ENCODE measurements around the gene ABCB4.

DNA sequence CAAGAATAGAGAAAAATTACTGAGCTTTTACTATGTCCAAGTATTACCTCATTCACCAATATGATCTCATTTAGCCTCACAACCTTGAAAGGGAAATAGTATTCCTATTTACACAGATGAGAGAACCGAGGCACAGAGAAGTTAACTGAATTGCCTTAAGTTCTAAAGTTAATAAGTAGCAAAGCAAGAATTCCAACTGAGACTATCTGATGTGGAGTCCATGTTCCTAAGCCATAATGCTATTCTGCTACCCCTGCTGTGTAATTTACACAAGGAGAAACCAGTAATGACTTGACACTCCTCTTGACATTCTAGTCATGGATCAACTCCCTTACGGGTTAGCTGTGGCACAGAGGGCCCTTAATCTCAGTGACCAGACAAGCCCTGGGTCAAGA is 60.7 kb downstream of the ABCB4 start:
- TF ChIP-seq, protein P1, sequence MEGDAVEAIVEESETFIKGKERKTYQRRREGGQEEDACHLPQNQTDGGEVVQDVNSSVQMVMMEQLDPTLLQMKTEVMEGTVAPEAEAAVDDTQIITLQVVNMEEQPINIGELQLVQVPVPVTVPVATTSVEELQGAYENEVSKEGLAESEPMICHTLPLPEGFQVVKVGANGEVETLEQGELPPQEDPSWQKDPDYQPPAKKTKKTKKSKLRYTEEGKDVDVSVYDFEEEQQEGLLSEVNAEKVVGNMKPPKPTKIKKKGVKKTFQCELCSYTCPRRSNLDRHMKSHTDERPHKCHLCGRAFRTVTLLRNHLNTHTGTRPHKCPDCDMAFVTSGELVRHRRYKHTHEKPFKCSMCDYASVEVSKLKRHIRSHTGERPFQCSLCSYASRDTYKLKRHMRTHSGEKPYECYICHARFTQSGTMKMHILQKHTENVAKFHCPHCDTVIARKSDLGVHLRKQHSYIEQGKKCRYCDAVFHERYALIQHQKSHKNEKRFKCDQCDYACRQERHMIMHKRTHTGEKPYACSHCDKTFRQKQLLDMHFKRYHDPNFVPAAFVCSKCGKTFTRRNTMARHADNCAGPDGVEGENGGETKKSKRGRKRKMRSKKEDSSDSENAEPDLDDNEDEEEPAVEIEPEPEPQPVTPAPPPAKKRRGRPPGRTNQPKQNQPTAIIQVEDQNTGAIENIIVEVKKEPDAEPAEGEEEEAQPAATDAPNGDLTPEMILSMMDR (optimal IDR thresholded peaks at IDR 0.05 in 1 of 3, IDR thresholded peaks at IDR 0.05 in 1 of 3, conservative IDR thresholded peaks at IDR 0.05 in 1 of 3; ENCODE audit: extremely low read depth in 1 of 3, insufficient read depth in 2 of 3, low read length in 3 of 3): no peak
- no peak for TF ChIP-seq EZH2 (IDR thresholded peaks at IDR 0.05; ENCODE audit: low read length)

Measured in keratinocyte (primary cell).